ENCODE measurements around the gene SELENOI.

GRCh38 chr2:26410764-26411243, 64.9 kb downstream of the SELENOI start:
- no peak for TF ChIP-seq CTCF (IDR thresholded peaks at IDR 0.05; ENCODE audit: low read depth, low read length, poor library complexity, severe bottlenecking)
- TF ChIP-seq EZH2phosphoT487 (IDR thresholded peaks at IDR 0.05; ENCODE audit: borderline replicate concordance, low read length): no peak

Data from DOHH2 (cell line).